SU-DHL-6 (cell line): Measurements from ENCODE around the gene ARSA.

Source experiments
- H2AFZ ChIP-seq: fragments of 200-600 bp; sonication (generic); 2 replicates; pipeline ENCODE4 v1.6.1; 2014; ENCODE audit warnings: low read depth, mild to moderate bottlenecking, moderate library complexity, mixed read lengths, antibody characterized with exemption, low read length; ENCODE audit not compliant: severe bottlenecking
- H3F3A ChIP-seq: fragments of 200-600 bp; shearing (Covaris generic); 2 replicates; pipeline ENCODE4 v1.6.0; 2016; ENCODE audit warnings: antibody characterized with exemption, mild to moderate bottlenecking; ENCODE audit not compliant: insufficient read depth
- H3K27ac ChIP-seq: fragments of 200-600 bp; sonication (generic); 2 replicates; pipeline ENCODE4 v1.5.1; 2016; ENCODE audit warnings: low read depth, mild to moderate bottlenecking, low read length, moderate library complexity, mixed read lengths
- H3K27me3 ChIP-seq: fragments of 200-600 bp; sonication (generic), shearing (Covaris generic); 2 replicates; pipeline ENCODE4 v1.6.0; 2014; ENCODE audit warnings: mild to moderate bottlenecking, low read length
- H3K36me3 ChIP-seq: fragments of 200-600 bp; sonication (generic); 2 replicates; pipeline ENCODE4 v1.6.1; 2014; ENCODE audit warnings: mild to moderate bottlenecking, low read length, mixed read lengths
- H3K4me2 ChIP-seq: fragments of 300-600, 200-600 bp; shearing (Covaris generic), sonication (generic); 2 replicates; pipeline ENCODE4 v1.6.0; 2014; ENCODE audit warnings: low read length, low read depth, mild to moderate bottlenecking; ENCODE audit not compliant: poor library complexity, severe bottlenecking
- H3K4me3 ChIP-seq: fragments of 200-600 bp; sonication (generic); 2 replicates; pipeline ENCODE4 v1.5.1; 2014; ENCODE audit warnings: antibody characterized with exemption, low read length, mild to moderate bottlenecking, mixed read lengths; ENCODE audit not compliant: insufficient read depth, poor library complexity, severe bottlenecking
- H3K79me2 ChIP-seq: fragments of 200-600 bp; sonication (generic); 2 replicates; pipeline ENCODE4 v1.6.1; 2014; ENCODE audit warnings: mild to moderate bottlenecking, low read length, moderate library complexity; ENCODE audit not compliant: insufficient read depth
- H3K9ac ChIP-seq: fragments of 200-600 bp; sonication (generic); 2 replicates; pipeline ENCODE4 v1.7.0; 2014; ENCODE audit warnings: mild to moderate bottlenecking, low read length
- H3K9me2 ChIP-seq: fragments of 200-600 bp; sonication (generic); replicated peaks from 2 replicates; pipeline ENCODE4 v1.6.1; 2014; ENCODE audit warnings: low read length; ENCODE audit not compliant: insufficient read depth
- H3K9me3 ChIP-seq: fragments of 200-600 bp; sonication (generic); 2 replicates; pipeline ENCODE4 v1.6.1; 2014; ENCODE audit warnings: low read length, mixed read lengths; ENCODE audit not compliant: insufficient read depth
- H4K20me1 ChIP-seq: fragments of 200-600 bp; sonication (generic); 2 replicates; pipeline ENCODE4 v1.6.1; 2014; ENCODE audit warnings: low read depth, mild to moderate bottlenecking, antibody characterized with exemption, low read length, moderate library complexity, mixed read lengths
- EZH2phosphoT487 ChIP-seq: fragments of 200-600 bp; sonication (generic), shearing (Covaris generic); conservative IDR thresholded peaks from 2 replicates; pipeline ENCODE4 v1.6.1; 2018; ENCODE audit warnings: mild to moderate bottlenecking, antibody characterized with exemption, low read length, moderate library complexity, mixed read lengths
- TF ChIP-seq, protein P1 (sequence below): fragments of 200-600 bp; sonication (generic); IDR thresholded peaks from one replicate; pipeline ENCODE4 v1.5.1; 2017; ENCODE audit warnings: antibody characterized with exemption, mild to moderate bottlenecking, low read length, moderate library complexity; ENCODE audit not compliant: insufficient read depth, poor library complexity, severe bottlenecking

The ARSA gene

DNA sequence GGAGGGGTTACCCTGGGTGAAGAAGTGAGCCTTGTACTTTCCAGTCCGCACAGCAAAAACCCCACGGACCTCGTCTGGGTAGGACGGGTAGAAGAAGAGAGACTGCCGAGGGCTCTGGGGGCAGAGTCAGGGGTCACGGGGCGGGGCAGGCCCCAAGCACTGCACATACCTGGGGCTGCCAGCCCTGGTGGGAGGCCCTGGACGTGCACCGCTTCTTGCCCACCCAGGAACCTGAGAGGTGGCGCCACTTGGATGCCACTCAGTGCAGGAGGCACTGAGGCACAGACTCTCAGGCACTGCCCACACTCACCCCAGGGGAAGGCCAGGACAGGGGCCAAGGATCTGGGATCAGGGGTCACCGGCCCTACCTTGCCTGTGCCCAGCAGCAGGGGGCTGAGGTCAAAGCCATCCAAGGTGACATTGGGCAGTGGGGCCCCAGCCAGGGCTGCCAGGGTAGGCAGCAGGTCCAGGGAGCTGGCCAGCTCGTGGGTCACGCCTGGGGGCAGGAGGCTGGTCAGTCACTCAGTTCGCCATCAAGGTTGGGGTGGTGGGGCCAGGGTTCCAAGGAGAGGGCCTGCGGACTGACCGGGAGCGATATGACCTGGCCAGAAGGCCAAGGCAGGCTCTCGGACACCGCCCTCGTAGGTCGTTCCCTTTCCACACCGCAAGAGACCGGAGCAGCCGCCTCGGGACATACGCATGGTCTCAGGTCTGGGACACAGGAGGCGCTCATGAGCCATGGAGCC lies 2.2 kb downstream of the ARSA start:
- no peak overlapping the region for H3K9ac ChIP-seq
- H4K20me1 ChIP-seq, result no peaks in the 10 kb centered on the region
- H2AFZ ChIP-seq, result no peak overlapping the region
- peaks cover 15% of the 10 kb centered on the region for H3F3A ChIP-seq
- no peaks in the 10 kb centered on the region for H3K9me3 ChIP-seq
- no peaks in the 10 kb centered on the region; the same call in 1 of the 2 replicates for H3K79me2 ChIP-seq
- TF ChIP-seq EZH2phosphoT487, result no peak
- TF ChIP-seq, protein P1, sequence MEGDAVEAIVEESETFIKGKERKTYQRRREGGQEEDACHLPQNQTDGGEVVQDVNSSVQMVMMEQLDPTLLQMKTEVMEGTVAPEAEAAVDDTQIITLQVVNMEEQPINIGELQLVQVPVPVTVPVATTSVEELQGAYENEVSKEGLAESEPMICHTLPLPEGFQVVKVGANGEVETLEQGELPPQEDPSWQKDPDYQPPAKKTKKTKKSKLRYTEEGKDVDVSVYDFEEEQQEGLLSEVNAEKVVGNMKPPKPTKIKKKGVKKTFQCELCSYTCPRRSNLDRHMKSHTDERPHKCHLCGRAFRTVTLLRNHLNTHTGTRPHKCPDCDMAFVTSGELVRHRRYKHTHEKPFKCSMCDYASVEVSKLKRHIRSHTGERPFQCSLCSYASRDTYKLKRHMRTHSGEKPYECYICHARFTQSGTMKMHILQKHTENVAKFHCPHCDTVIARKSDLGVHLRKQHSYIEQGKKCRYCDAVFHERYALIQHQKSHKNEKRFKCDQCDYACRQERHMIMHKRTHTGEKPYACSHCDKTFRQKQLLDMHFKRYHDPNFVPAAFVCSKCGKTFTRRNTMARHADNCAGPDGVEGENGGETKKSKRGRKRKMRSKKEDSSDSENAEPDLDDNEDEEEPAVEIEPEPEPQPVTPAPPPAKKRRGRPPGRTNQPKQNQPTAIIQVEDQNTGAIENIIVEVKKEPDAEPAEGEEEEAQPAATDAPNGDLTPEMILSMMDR, result no peak
- no peaks in the 10 kb centered on the region for H3K9me2 ChIP-seq
- H3K4me2 ChIP-seq, result no peak overlapping the region
- no peaks in the 10 kb centered on the region for H3K36me3 ChIP-seq
- no peak overlapping the region for H3K27ac ChIP-seq
- no peaks in the 10 kb centered on the region for H3K27me3 ChIP-seq
- H3K4me3 ChIP-seq, result no peak overlapping the region

DNA sequence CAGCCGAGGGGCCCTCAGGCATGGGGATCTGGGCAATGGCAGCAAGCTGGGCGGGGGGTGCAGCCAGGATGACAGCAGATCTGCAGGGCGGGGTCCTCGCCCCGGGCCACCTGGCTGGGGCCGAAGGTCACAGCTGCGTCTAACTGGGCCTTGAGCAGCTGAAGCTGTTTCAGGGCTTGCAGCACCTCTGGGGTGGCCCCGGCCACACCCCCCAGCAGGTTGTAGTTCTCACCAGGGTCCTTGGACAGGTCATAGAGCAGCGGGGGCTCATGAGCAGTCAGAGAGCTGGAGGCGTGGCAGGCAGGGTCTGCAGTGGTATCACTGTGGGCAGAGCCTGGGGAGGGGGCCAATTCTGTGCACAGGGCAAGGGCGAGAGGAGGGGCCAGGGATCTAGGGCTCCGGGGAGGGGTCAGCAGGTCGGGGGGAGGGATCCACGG lies 2.8 kb downstream of the ARSA start:
- no peaks in the 10 kb centered on the region for H3K9me2 ChIP-seq
- no peaks in the 10 kb centered on the region for H3K27me3 ChIP-seq
- peaks cover 18% of the 10 kb centered on the region for H3F3A ChIP-seq
- H2AFZ ChIP-seq, result no peak overlapping the region
- H4K20me1 ChIP-seq, result no peaks in the 10 kb centered on the region
- H3K79me2 ChIP-seq, result no peaks in the 10 kb centered on the region; the same call in 1 of the 2 replicates
- H3K4me3 ChIP-seq, result no peak overlapping the region
- TF ChIP-seq EZH2phosphoT487, result no peak
- TF ChIP-seq, protein P1, result no peak
- H3K9me3 ChIP-seq, result no peaks in the 10 kb centered on the region
- H3K9ac ChIP-seq, result no peak overlapping the region
- no peaks in the 10 kb centered on the region for H3K36me3 ChIP-seq
- no peak overlapping the region for H3K27ac ChIP-seq
- H3K4me2 ChIP-seq, result no peak overlapping the region

DNA sequence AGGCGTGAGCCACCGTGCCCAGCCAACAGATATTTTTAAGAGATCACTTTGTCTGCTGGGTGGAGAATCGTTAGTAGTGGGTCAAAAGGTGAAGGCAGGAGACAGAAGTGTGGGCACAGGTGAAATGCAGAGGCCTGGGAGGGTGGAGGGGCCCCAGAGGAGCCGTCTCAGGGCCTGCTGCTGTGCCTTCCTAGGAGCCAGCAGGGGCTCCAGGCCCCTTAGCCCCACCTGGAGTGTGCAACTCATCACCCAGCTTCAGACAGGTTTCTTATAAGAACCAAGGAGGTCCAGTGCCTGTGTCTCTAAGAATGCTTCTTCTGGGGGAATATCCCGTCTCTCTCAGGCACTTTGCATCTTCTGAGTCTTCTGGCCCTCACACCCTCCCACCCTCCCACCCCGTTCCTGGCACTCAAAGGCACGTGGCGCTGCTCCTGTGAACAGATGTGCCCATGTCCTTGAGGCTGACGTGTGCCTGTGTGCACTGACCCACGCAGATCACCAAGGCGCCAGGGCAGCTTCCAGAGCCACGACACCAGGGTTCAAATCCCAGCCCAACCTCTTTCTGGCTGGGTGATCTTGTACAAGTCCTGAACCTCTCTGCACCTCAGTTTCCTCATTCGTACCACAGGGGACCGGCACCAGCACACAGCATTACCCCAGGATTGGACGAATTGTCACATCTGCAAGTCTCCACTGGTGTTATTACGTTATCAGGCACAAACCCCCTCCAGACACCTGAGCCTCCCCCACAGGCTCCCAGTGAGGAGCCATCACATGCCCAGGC lies 3.4 kb downstream of the ARSA start:
- H2AFZ ChIP-seq, result no peak overlapping the region
- no peaks in the 10 kb centered on the region; the same call in 1 of the 2 replicates for H3K79me2 ChIP-seq
- H3K27me3 ChIP-seq, result no peaks in the 10 kb centered on the region
- H3K4me3 ChIP-seq, result no peak overlapping the region
- no peaks in the 10 kb centered on the region for H3K9me3 ChIP-seq
- no peak overlapping the region for H3K4me2 ChIP-seq
- H3K9ac ChIP-seq, result no peak overlapping the region
- H4K20me1 ChIP-seq, result no peaks in the 10 kb centered on the region
- no peak for TF ChIP-seq EZH2phosphoT487
- TF ChIP-seq, protein P1, result no peak
- no peaks in the 10 kb centered on the region for H3K9me2 ChIP-seq
- H3F3A ChIP-seq, result peaks cover 18% of the 10 kb centered on the region
- H3K36me3 ChIP-seq, result no peaks in the 10 kb centered on the region
- H3K27ac ChIP-seq, result no peak overlapping the region
